Activated CD8-positive, alpha-beta memory T cell treated with anti-CD3 and anti-CD28 coated beads, Interleukin-2, amount 50 U/mL, for 4 hours (primary cell): ENCODE results near the gene B4GALNT4.
"Not testable (repeated sequence)": the region's sequence is repeated elsewhere in the genome, so short reads cannot be mapped to it uniquely, and the experiment has no call there.

ENCODE experiments used
- DNase-seq: peaks from one replicate; pipeline ENCODE4 v3.0.0-alpha.2; 2020

Gene B4GALNT4

DNA sequence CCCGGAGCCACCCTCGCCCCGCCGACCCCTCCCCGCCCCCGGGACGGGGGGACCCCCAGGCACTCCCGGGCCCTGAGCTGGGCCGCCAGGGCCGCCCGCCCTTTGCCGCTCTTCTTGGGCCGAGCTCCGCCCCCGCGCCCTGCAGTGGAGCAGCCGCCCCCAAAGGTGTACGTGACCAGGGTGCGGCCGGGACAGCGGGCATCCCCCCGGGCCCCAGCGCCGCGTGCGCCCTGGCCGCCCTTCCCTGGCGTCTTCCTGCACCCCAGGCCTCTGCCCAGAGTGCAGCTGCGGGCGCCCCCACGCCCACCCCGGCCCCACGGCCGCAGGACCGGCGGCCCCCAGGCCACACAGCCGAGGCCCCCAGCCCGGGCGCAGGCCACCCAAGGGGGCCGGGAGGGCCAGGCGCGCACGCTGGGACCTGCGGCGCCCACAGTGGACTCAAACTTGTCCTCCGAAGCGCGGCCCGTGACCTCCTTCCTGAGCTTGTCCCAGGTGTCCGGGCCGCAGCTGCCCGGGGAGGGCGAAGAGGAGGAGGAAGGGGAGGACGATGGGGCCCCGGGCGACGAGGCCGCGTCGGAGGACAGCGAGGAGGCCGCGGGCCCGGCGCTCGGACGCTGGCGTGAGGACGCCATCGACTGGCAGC lies 7.4 kb downstream of the B4GALNT4 start:
- DNase-seq, result no peak

GRCh38 chr11:377174-377865 lies 8.0 kb downstream of the B4GALNT4 start:
- DNase-seq, result no peak

GRCh38 chr11:377883-378500 lies 8.7 kb downstream of the B4GALNT4 start:
- no peak for DNase-seq

- no peak for DNase-seq
Measured at GRCh38 chr11:379205-380094, 10.2 kb downstream of the B4GALNT4 start.

- no peak for DNase-seq
Measured at GRCh38 chr11:380095-380480, 10.8 kb downstream of the B4GALNT4 start.

DNA sequence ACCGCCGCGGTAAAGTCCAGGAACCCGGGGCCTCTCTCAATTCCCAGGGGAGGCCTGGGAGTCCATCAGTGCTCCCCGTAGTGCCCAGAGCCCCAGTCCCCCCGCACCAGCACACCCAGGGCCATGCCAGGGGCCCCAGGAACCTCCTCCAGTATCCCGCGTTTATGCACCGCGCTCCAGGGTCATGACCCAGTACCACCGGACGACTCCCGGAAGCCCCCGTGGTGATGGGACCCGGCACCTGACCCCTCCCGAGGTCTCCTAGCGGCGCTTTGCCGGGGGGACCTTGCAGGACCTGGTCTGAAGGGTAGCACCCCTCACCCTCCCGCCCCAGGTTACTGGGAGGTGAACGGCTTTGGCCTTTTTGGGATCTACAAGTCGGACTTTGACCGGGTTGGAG lies 11.2 kb downstream of the B4GALNT4 start:
- DNase-seq, result no peak

DNA sequence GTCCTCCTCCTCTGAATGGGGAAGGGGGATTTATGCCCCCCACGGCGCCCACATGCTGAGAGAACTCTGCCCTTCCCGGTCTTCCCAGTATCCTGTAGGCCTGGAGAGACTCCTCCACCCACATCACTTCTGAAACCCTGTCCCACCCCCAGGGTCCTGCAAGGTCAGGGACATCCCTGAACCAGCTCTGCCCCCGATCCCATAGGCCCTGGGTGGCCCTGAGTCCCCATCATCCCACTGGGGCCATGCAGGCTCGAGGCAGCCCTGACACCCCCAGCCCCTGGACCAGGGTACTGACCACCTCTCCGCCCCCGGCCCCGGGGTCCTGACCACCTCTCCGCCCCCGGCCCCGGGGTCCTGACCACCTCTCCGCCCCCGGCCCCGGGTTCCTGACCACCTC lies 11.7 kb downstream of the B4GALNT4 start:
- no peak for DNase-seq

GRCh38 chr11:381501-382072 lies 12.3 kb downstream of the B4GALNT4 start:
- no peak for DNase-seq

DNA sequence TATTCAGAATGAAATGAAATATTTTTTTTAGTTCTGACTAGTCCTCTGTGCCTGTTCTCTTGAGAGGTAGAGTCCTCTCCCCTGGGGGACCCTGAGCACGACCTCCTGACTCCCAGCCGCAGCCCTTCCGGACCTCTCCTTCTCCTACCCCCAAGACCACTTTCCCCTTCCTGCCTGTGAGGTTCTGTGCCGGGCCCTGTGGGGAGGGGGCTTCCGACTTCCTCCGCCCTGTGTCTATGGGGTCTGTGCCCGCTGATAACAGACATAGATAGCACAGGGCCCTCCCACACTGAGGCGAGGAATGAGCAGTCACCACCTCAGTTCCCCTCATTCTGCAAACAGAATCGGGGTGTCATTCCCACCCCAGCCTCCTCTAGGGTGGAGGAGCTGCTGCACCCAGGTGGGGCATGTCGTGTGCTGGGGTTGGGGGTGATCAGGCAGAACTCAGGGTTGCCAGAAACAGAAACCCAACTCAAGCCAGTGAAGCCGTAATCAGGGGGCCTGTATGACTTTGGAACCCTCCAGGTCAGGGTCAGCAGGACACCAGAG lies 12.9 kb downstream of the B4GALNT4 start:
- no peak for DNase-seq

DNA sequence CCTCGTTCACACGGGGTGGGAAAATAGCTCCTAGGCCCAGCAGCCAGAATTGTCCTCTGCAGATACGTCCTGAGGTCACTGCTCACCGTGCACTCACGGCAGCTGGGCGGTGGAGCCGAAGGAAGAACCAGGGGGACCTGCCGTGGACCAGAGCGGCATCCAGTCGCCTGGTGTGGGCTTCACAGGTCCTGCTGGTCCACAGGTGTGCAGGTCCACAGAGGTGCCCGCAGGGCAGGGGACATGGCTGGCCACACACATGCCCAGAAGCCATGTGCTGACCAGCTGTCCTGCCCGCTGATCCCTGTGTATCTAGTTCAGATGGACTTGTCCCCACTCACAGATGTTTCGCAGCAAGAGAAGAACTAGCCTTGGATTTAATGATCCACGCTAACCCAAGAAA lies 14.1 kb downstream of the B4GALNT4 start:
- no peak for DNase-seq

GRCh38 chr11:384511-384910 lies 15.2 kb downstream of the B4GALNT4 start:
- DNase-seq, result no peak

GRCh38 chr11:385594-386351 lies 16.5 kb downstream of the B4GALNT4 start:
- DNase-seq, result no peak

DNA sequence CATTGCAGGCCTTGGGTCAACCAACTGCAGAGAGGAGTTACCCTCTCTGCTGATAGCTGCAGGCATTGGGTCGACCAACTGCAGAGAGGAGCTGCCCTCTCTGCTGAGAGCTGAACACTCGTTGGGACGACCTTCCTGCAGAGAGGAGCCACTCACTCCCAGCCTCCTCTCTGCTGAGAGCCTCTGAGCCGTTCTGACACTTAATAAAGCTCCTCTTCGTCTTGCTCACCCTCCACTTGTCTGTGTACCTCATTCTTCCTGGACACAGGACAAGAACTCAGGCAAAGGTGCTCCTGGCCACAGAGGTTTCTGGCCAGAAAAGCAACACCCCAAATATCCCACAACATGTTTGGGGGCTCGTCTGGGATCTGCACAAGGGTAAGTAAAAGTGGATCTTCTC lies 17.2 kb downstream of the B4GALNT4 start:
- no peak for DNase-seq

DNA sequence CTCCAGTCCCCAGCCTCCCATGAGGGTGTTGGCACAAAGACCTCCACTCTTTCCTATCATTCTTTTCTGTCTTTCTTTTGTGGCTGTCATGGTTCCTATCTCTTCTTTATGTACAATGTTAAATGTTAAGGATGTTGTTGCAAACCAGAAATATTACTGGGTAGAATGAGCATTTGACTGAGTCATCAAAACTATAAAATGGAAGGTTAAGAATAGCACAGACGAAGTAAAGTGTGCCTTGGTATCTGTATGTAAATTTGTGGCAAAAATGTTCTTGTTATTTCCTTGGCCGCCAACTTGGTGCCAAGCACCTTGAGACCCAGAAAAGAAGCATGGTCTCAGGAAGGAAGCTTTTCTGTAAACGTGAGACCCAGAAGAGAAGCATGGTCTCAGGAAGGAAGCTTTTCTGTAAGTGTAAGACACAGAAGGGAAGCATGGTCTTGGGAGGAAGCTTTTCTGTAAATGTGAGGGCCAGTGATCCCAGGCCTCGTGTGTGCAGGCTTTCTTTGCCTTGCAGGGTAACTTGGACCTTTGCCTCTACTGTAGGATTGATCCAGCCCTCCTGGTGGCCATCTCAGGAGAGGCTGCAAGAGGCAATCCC lies 18.0 kb downstream of the B4GALNT4 start:
- no peak for DNase-seq

DNA sequence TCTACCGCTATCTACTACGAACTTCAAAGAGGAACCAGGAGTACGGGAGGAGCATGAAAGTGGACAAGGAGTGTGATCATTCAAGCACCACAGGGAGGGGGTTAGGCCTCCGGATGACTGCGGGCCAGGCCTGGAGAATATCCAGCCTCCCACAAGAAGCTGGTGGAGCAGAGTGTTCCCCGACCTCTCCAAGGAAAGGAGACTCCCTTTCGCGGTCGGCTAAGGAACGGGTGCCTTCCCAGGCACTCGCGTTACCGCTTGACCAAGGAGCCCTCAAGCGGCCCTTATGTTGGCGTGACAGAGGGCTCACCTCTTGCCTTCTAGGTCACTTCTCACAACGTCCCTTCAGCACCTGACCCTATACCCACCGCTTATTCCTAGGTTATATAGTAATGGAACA lies 20.1 kb downstream of the B4GALNT4 start:
- not testable (repeated sequence) for DNase-seq

- DNase-seq, result no peak
Measured at GRCh38 chr11:390175-390574, 20.9 kb downstream of the B4GALNT4 start.

GRCh38 chr11:391117-392017 lies 22.1 kb downstream of the B4GALNT4 start:
- no peak for DNase-seq

DNA sequence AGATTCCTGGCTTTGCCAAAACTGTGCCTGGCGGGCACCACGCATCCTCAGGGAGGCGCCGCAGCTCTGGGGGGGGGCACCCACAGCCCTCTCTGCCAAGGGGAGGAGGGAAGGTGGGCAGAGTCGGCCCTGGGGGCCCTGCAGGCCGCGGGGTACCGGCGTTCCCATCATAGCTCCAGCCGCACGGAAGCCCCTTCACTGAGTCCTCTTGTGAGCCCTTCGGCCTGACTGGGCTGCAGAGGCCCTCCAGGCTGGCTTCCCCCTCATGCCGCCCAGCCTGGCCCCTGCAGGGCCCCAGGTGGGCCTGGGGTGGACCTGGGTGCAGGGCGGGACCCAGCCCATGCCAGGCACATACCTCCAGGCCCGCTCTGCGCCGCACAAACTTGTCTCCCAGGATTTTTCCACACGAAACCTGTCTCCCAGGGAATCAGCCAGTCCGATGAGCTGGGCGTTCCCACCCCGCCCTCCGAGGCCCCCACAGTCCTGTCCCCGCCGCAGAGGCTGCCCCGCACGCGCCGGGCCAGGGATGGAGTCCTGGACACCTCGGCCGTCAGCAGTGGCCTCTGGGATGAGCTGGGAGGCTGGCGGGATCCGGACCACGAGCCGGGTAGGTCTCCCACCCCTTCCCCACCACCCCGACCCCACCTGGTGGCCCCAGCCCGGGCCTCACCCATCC lies 22.9 kb downstream of the B4GALNT4 start:
- no peak for DNase-seq

- DNase-seq, result peak; percentile 50
Measured at GRCh38 chr11:393219-394033, 24.1 kb downstream of the B4GALNT4 start.
